ENCODE measurements around the gene PRKCA.

DNA sequence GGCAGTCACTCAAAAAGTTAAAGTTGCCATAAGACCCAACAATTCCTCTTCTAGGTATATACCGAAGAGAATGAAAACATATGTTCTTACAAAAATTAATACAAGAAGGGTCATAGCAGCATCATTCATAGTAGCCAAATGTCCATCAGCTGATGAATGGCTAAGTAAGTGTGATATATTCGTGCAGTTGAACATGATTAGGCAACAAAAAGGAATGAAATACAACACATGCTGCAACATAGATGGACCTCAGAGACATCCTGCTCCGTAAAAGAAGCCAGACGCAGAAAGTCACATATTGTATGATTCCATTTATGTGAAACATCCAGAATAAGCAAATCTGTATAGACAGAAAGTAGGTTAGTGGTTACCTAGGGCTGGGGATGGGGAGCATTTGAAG lies 303.1 kb downstream of the PRKCA start:
- TF ChIP-seq ZNF8 (CRISPR knock-in tag; IDR thresholded peaks at IDR 0.05) (no peak), ARNTL (CRISPR knock-in tag; IDR thresholded peaks at IDR 0.05; ENCODE audit: borderline replicate concordance, low read depth) (no peak)
- TF ChIP-seq, protein P1, sequence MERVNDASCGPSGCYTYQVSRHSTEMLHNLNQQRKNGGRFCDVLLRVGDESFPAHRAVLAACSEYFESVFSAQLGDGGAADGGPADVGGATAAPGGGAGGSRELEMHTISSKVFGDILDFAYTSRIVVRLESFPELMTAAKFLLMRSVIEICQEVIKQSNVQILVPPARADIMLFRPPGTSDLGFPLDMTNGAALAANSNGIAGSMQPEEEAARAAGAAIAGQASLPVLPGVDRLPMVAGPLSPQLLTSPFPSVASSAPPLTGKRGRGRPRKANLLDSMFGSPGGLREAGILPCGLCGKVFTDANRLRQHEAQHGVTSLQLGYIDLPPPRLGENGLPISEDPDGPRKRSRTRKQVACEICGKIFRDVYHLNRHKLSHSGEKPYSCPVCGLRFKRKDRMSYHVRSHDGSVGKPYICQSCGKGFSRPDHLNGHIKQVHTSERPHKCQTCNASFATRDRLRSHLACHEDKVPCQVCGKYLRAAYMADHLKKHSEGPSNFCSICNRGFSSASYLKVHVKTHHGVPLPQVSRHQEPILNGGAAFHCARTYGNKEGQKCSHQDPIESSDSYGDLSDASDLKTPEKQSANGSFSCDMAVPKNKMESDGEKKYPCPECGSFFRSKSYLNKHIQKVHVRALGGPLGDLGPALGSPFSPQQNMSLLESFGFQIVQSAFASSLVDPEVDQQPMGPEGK (CRISPR knock-in tag; IDR thresholded peaks at IDR 0.05; ENCODE audit: borderline replicate concordance) = no peak
